ENCODE results near the gene DNAH5.
"Not testable (repeated sequence)": the region's sequence is repeated elsewhere in the genome, so short reads cannot be mapped to it uniquely, and the experiment has no call there.

DNAH5 gene

DNA sequence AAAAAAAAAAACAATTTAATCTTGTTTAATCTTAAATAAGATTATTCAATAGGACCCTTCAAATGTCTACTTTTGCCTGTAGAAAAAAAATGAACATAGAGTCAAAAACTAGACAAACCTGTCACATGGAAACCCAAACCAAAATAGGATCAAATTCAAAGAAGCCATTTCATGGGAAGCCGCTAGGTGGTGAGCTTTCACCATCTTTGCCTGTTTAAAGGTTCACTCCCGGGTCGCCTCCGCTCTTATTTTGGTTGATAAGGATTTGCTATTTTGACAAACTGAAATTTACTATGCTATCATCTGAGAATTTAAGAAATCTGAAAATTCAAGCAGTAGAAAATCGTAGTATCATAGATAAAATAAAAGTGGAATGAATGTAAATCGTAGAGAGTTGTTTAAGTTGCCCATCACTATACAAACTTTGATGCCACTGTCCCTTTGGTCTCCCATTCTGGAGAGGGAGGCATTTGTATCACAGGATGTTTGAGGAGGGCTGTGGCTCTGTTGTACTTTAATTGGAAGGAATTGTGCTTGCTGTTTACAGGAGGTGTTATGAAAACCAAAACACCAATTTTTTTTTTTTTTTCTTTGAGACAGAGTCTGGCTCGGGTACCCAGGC lies 43.5 kb upstream of the DNAH5 start:
- Histone ChIP-seq H3K9ac (ENCODE audit: low read length) (no peak overlapping the region), H3K27me3 (ENCODE audit: insufficient read depth, low read length) (no peaks in the 10 kb centered on the region), H4K20me1 (ENCODE audit: insufficient read depth, low read length) (no peaks in the 10 kb centered on the region), H3K27ac (ENCODE audit: low read depth, low read length, poor library complexity, severe bottlenecking) (no peak overlapping the region), H3K4me2 (ENCODE audit: low read length) (no peak overlapping the region), H3K79me2 (ENCODE audit: insufficient read depth, low read length) (no peaks in the 10 kb centered on the region), H2AFZ (ENCODE audit: low read length) (no peak overlapping the region), H3K36me3 (ENCODE audit: insufficient read depth, low read length) (no peaks in the 10 kb centered on the region), H3K9me2 (ENCODE audit: low read depth, low read length) (no peaks in the 10 kb centered on the region), H3F3A (ENCODE audit: insufficient read depth, low read length) (no peaks in the 10 kb centered on the region), H3K4me1 (ENCODE audit: insufficient read depth, low read length, severe bottlenecking) (no peaks in the 10 kb centered on the region), H3K9me3 (ENCODE audit: low read length) (no peaks in the 10 kb centered on the region), H3K4me3 (ENCODE audit: low read depth, low read length, poor library complexity, severe bottlenecking) (no peak overlapping the region)
- TF ChIP-seq, protein P1, sequence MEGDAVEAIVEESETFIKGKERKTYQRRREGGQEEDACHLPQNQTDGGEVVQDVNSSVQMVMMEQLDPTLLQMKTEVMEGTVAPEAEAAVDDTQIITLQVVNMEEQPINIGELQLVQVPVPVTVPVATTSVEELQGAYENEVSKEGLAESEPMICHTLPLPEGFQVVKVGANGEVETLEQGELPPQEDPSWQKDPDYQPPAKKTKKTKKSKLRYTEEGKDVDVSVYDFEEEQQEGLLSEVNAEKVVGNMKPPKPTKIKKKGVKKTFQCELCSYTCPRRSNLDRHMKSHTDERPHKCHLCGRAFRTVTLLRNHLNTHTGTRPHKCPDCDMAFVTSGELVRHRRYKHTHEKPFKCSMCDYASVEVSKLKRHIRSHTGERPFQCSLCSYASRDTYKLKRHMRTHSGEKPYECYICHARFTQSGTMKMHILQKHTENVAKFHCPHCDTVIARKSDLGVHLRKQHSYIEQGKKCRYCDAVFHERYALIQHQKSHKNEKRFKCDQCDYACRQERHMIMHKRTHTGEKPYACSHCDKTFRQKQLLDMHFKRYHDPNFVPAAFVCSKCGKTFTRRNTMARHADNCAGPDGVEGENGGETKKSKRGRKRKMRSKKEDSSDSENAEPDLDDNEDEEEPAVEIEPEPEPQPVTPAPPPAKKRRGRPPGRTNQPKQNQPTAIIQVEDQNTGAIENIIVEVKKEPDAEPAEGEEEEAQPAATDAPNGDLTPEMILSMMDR (IDR thresholded peaks at IDR 0.05; ENCODE audit: low read length), result peak; percentile 75
- no peak for TF ChIP-seq EZH2 (IDR thresholded peaks at IDR 0.05; ENCODE audit: borderline replicate concordance, low read length)

DNA sequence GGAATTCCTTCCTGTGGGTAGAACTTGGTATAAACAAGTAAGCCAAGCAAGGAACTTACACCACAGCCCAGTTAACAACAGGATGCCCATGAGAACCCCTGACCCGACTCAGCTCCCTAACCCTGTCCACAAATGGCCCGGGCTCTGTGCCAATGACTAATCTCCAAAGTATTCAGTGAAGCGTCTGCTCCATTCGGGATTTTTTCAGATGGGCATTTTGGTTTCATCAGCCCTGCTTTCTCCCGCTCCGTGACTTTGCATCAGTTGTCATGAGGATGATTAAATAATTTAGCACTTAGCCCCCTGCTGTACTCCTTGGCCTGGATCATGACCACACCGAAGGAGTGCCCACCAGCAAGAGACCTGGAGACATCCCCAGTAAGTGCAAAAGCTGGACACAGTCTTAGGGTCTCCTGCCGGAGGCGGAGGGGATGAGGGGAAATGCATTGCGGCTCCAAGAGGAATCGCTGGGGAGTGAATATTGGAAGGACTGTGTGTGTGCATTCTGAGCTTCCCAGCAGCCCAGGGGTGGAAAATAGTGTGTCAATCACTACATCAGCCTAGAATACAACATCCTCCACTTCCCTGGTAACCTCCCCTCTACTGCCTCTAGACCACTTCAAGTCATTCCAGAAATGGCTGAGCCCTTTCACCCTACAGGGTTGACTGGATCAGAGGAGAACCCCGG lies 41.4 kb upstream of the DNAH5 start:
- no peaks in the 10 kb centered on the region for H3K79me2 ChIP-seq (ENCODE audit: insufficient read depth, low read length)
- H3K27ac ChIP-seq (ENCODE audit: low read depth, low read length, poor library complexity, severe bottlenecking), result no peak overlapping the region
- H3F3A ChIP-seq (ENCODE audit: insufficient read depth, low read length), result no peaks in the 10 kb centered on the region
- no peak overlapping the region for H3K9ac ChIP-seq (ENCODE audit: low read length)
- H3K4me3 ChIP-seq (ENCODE audit: low read depth, low read length, poor library complexity, severe bottlenecking), result no peak overlapping the region
- H4K20me1 ChIP-seq (ENCODE audit: insufficient read depth, low read length), result no peaks in the 10 kb centered on the region
- H3K27me3 ChIP-seq (ENCODE audit: insufficient read depth, low read length), result no peaks in the 10 kb centered on the region
- no peak overlapping the region for H2AFZ ChIP-seq (ENCODE audit: low read length)
- H3K4me2 ChIP-seq (ENCODE audit: low read length), result no peak overlapping the region
- no peak for TF ChIP-seq EZH2 (IDR thresholded peaks at IDR 0.05; ENCODE audit: borderline replicate concordance, low read length)
- TF ChIP-seq, protein P1 (IDR thresholded peaks at IDR 0.05; ENCODE audit: low read length), result no peak
- H3K9me3 ChIP-seq (ENCODE audit: low read length), result no peaks in the 10 kb centered on the region
- H3K9me2 ChIP-seq (ENCODE audit: low read depth, low read length), result no peaks in the 10 kb centered on the region
- no peaks in the 10 kb centered on the region for H3K4me1 ChIP-seq (ENCODE audit: insufficient read depth, low read length, severe bottlenecking)
- no peaks in the 10 kb centered on the region for H3K36me3 ChIP-seq (ENCODE audit: insufficient read depth, low read length)

DNA sequence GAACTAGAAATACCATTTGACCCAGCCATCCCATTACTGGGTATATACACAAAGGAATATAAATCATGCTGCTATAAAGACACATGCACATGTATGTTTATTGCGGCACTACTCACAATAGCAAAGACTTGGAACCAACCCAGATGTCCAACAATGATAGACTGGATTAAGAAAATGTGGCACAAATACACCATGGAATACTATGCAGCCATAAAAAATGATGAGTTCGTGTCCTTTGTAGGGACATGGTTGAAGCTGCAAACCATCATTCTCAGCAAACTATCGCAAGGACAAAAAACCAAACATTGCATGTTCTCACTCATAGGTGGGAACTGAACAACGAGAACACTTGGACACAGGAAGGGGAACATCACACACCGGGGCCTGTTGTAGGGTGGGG lies 40.4 kb upstream of the DNAH5 start:
- H3K79me2 ChIP-seq (ENCODE audit: insufficient read depth, low read length); H3K9ac ChIP-seq (ENCODE audit: low read length); H3K27me3 ChIP-seq (ENCODE audit: insufficient read depth, low read length); H3K9me2 ChIP-seq (ENCODE audit: low read depth, low read length); H2AFZ ChIP-seq (ENCODE audit: low read length); H4K20me1 ChIP-seq (ENCODE audit: insufficient read depth, low read length); H3K36me3 ChIP-seq (ENCODE audit: insufficient read depth, low read length); H3K4me3 ChIP-seq (ENCODE audit: low read depth, low read length, poor library complexity, severe bottlenecking); H3F3A ChIP-seq (ENCODE audit: insufficient read depth, low read length); H3K4me1 ChIP-seq (ENCODE audit: insufficient read depth, low read length, severe bottlenecking); H3K27ac ChIP-seq (ENCODE audit: low read depth, low read length, poor library complexity, severe bottlenecking); H3K9me3 ChIP-seq (ENCODE audit: low read length); H3K4me2 ChIP-seq (ENCODE audit: low read length): not testable (repeated sequence)
